HG03457 (cell line): ENCODE data around the gene AKAP6.

Experiments used
- ATAC-seq: cut with Tn5 transposase; IDR thresholded peaks from one replicate; pipeline ENCODE4 v1.9.1; 2021; ENCODE audit warnings: moderate number of reproducible peaks; ENCODE audit not compliant: unreplicated experiment

AKAP6 gene

DNA sequence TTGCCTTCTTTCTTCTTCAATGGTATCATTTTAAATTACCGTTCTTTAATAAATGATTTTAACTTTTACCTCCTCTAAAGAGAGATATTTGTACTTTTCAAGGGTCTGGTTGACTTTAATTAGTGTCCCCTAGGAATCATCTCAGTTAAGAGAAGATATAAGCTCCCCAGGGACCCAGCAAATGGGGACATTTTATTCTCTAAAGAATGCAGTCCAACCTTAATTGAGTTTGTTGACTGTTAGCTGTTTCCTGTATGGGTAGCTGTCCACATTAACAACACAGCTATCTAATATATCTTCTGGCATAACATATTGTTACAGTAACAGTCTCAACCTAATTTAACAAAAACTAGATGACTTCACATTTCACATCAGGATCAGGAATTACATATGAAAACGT lies 368.0 kb downstream of the AKAP6 start:
- no peak for ATAC-seq

DNA sequence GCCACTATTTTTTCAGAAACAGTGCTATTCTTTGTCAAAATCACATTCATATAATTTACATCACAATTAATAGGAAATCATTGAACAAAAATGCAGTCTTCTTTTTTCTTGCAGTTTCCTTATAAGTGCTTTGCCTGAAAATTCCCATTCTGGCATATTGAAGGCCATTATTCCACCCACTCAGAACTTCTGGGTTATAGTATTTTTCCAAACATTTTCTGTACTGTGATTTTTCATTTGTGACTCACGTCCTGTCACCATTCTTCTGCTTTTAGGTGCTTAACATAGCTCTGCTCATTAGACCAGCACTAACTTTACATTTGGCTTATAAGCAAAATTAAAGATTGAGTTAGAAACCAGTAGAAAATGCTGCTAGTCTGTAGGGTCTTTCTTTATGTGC lies 368.6 kb downstream of the AKAP6 start:
- ATAC-seq = no peak

DNA sequence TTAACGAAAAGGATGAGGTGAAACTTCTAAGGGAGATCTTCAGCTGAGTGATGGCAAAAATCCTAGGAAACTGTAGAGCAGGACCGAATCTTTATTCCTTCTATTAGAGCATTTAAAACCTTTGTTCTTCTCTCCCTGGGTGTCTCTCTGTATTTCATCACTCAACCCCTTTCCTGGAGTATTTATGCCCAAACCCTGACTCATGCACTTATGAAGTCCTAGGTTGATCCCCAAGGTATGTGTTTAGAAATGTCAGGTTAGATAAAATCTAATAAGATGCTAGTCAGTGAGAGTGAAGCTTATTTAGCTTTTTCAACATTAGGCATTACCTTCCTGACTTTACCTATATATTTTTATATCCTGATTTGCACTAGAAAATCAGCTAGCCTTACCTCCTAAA lies 369.7 kb downstream of the AKAP6 start:
- no peak for ATAC-seq

DNA sequence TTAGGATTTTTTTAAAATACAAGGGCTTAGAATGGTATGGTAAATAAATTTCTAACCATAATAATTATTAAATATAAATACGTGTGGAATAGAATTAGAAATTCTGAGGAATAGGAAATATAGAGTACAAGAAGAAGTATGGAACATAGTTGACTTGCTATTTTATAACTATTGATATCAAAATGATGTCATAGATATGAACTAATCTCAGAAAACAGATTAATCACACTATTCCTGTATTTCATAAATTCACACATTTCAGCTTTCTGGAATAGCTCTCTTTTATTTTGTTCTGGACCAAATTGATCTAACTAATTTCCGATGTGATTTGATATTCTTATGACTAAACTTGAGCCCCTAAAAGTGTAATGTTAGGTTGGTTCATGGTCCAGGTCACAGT lies 372.4 kb downstream of the AKAP6 start:
- no peak for ATAC-seq

DNA sequence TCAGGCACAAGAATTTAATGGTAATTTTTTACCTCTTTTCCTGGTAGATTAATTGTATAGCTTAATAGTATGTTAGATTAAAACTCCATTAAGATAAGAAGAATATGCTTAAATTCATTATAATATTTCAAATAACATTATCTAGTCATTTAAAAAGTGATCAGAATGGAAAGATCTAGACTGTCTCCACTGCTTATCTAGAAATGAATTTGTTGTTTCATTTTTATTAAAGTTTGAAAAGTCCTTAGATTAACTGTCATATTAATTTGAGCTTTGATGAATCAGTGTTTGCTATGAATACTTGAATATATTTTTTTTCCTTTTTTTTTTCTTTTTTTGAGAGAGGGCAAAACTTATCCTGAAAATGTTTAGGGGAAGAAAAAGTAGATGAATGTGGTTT lies 373.0 kb downstream of the AKAP6 start:
- ATAC-seq = no peak

DNA sequence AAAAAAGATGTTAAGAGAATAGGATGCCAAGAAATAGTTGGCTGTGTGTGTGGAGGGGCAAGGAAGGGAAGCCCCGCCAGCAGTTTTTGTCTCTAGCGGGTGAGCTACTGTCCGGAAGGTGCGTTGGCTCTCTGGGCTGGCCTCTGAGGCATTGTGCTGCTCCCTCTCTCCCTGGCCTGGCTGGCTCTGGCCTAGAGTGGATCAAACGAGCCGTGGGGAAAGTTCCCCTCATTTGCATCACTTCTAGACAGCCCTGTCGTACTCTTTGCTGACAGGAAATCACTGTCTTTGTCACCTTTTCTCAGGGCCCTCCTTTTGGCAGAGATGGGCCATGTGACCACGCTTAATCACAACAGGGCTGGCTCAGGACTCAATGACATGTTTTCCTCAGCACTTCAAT lies 373.5 kb downstream of the AKAP6 start:
- peak; percentile 93 for ATAC-seq

DNA sequence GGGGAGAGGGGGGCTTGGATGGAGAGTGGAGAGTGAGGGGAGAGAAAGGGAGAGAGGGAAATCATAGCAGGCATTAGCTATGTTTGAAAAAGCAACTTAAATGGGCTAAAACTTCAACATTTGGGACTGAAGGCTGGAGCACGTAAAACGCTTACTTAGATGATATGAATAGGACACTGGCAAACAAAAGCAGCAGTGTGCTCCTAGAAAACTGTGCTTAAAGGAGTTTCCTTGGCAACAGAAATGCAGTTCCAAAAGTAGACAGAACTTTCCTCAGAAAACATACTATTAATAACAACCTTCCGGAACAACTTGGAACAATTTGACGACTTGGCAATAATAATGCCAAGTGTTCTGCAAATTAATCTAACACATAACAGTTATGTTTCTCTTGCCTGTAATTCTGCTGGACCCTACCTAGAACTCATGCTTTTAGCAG lies 374.1 kb downstream of the AKAP6 start:
- no peak for ATAC-seq

DNA sequence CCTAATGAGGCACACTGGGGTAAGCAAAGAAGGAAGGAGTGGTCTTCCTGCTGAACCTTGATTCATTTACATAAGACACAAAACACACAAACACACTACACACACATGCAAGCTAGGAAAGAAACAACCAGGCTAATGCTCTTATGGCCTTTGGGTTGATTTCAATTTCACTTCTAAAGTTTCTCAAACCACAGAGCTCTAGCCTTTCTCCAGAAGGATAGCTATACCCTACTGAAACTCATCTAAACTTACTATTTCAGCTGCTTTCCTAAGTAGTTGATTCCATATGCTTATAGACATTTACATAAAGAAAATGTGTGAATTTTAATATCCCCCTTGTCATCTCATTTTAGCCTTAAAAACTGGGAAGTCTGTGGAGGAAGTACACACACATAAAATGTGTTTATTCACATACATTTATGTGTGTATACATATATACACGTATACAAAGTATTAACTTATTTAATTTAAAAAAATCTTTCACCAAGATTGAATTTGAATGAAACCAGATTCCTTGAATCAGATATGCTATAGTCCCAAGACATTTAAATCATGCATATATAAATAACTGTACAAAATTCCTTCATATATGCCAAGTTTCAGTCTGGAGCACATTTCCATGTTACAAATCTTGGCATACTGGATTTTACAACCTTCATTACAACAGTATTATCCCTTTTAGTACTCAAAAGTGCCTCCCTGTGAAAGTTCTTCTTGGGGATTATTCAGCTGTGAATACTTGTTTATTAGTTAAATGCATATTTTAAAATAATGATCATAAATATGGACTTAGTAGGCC lies 377.8 kb downstream of the AKAP6 start:
- ATAC-seq = no peak

DNA sequence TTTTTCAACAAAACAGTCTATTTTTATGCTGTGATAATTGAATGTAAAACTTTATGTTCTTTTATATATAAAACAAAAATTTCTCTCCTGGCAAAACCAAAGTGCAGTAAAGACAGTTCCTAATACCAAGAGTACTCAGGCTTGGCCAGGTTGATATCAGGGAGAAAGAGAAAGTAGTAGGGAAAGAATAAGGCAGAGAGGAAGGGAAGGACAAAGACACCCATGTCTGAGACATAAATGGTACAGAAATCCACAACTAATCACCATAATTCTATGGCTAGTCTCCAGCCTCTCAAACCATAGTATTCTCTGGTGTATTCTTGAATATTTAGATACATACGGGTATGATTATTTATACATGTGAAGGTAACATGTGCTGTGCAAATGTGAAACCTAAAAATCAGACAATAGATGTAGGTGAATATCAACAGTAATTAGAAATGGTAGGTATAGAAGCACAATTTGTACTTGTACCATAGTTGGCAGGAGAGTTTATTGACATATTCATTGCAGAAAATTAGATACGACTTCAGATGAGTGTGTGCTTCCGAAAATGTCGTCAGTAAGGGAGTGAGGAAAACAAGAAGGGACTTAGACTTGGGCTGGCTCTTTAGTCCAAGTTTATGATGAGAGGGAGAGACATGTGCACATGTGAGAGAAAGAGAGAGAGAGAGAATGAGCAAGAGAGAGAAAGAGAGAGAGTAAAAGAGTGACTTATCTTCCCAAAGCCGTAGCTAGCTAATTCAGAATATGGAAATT lies 378.8 kb downstream of the AKAP6 start:
- ATAC-seq = no peak

DNA sequence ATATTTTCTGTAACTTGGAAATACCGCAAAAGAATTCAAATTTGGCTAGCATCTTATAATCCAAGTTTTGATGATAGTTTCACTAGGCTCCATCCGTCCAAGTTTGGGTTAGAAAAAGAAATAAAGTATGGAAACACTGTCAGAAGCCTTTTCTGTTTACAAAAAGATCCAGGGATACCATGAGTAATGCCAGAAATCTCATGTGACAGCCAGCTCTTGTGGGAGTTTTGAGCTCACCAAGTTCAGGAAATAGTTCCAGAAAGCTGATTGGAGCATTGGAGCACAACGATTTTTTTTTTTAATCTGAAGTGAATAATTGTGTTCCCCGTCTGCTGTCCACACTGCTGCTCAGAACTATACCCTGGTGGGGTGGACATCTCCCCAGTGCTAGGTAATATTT lies 379.9 kb downstream of the AKAP6 start:
- ATAC-seq = no peak

DNA sequence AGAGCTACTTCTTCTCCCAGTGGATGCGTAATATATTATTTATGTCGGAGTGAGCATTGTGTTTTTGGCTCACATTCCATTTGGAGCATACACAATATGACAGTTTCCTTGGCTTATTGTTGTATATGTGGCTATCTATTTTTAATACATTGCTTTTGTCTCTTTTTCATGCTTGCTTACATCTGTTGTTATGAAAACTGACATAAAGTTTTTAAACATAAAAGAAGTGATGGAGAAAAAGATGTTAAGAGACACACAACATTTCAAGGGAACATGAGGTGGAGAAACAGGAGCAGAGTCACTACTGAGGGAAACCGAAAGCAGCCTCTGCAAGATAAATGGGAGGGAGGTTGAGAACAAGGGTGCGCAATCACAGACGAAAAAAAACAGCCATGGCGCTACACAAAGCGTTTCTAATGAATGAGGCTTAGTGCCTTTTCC lies 381.2 kb downstream of the AKAP6 start:
- no peak for ATAC-seq

DNA sequence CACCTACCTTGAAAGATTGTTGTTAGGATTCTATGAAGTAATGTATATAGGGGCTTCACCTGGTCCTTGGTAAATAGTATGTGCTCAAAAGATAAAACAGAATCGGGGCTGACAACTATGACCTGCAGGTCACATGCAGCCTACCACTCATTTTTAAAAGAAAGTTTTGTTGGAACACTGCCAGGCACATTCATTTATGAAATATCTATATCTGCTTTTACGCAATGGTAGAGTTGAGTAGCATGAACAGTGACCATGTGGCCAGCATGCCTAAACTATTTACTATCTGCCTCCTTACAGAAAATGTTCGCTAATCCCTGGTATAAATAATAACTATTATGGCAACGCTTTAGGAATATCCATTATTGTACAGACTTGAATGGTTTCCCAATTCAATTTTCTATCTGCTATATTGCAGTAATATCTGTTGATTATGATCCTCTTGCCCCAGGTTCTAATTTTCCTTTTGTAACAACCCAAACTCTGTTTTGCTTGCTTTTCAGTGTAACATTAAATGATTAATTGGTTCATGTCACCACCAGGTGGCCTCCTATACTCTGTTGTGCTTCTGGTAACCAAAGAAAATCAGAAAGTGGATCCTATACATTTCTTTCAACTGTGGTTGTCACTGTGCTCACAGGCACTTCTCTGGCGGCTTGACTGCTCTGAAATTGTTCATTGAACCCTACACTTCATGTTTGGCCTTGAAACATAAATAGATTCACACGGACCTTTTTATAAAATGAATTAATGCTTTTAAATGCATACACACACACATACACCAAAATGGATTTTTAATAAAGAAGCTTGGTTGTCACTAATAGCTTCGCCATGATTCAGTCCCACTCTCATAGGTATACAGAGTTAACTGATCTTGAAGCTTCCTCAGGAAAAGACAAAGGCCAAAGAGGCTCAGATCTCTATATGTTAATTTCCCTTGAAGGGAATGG lies 381.9 kb downstream of the AKAP6 start:
- no peak for ATAC-seq

DNA sequence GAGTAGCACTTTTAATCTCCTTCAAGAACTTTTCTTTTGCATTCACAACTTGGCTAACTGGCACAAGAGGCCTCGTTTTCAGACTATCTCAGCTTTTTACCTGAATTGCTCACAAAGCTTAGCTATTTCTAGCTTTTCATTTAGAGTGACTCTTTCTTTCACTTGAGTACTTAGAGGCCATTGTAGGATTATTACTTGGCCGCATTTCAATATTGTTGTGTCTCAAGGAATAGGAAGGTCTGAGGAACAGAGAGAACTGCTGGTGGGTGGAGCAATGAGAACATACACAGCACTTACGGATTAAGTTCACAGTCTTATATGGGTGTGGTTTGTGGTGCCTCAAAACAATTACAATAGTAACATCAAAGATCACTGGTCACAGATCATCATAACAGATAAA lies 384.8 kb downstream of the AKAP6 start:
- ATAC-seq = no peak

DNA sequence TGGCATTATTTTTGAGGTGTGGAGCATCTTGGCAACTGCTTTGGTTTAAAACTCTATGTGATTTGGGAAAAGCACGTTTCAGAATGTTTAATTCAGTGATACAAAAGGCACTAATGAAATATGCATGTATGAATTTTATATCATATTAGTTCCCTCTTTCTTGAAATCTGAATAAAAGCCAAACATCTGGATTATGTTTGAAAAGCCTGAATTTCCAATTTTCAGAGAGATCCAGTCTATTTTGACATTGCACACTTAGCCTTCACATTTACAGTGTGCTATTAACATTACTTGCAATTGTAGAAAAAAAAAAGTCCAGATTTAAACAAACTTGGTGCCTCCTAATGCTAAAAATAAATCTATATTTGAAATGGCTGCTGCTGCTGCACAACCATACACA lies 390.5 kb downstream of the AKAP6 start:
- ATAC-seq = no peak

DNA sequence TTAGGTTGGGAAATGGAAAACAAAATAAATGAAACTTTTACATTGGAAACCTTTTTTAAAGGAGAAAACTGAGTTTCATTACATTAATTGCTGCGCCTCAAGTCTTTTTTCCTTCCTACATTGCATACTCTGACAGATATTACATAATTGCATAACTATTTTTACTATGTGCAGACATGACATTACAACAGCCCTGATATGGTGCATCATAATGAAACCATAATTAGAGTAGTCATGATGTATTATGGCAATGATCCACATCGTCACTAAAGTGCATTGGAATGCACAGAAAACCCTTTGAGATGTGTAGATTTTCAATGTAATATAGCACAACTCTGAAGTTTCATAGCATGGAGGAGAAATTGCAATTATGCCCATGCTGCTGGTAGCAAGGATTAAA lies 391.8 kb downstream of the AKAP6 start:
- ATAC-seq = no peak

DNA sequence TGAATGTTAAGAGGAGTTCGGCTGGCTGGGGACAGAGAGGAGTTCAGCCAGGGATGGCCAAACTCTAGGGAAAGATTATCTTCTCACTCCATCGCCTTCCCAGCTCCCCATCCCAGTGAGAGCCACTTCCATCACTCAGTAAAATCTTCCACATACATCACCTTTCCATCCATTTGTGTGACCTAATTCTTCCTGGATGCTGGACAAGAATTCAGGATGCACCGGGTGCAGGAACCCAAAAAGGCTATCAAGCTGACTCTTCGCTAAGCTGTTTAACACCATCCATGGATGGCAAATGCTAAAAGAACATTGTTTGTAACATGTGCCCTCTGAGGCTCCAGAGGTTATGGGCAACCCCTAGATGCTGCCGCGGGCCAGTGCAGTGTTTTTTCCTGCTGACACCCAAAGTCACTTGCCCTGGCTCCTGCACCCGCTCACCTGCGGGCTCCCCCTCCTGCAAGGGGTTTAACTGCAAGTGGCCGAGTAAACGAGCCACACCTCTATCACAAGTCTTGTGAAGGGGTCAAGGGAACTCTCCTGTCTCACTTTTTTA lies 393.6 kb downstream of the AKAP6 start:
- no peak for ATAC-seq

DNA sequence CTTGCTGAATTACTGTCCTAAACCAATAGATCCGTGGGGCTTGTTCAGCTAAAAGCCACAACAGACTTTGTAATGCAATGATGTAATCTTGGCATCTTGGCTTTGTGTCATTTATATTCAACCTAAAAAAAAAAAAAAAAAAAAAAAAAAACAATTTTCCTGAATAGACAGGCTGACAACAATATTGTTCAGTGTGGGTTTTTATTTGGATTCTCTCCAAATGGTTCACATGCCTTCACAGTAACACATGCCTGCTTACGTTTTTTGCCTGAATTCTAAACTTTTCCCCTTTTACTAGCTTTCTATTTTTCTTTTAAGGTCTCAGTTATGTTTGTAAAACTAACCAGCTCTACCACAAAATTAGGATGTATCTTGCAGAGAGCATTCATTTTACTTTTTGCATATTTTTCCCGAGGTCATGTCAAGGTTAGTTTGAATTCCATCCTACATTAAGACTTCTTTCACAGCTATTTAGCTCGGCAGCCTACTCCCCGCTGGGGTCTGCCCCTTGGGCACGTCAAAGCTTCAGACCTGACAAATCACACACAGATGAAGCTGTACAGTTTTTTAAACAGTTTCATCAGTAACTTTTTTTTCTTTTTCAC lies 395.9 kb downstream of the AKAP6 start:
- no peak for ATAC-seq

DNA sequence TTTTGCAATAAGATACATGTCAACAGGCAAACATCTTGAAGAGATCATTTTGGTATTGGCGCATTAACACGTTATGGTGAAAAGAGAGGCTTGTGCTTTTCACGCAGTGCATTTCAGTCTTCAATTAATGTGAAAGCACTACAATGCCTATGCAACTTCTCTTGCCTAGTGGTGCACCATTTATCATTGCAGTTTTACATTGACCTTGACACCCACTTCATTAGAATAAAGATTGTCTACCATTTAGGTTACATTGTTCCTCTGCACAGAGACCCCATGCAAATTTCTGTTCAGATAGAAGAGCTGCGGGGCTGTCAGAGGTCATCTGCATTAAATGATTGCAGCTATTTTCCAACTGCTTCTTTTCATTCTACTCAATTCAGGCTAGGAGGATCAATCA lies 397.4 kb downstream of the AKAP6 start:
- no peak for ATAC-seq

DNA sequence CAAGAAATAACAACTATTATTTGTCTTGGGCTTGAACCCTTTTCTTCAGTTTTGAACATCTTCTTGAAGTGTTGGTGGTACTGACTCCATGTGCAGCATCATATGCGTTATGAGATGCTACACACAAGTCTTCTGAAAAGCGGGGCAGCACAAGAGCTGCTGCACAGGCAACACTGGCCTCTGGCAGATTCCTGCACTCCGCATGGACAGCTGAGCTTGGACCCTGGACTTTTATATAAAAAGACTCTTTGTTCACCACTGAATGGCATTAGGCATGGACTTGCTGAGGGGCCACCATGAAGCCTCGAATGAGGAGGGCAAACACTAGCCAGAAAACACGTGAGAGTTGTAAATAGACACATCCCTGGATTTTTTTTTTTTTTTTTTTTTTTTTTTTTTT lies 398.7 kb downstream of the AKAP6 start:
- ATAC-seq = no peak

DNA sequence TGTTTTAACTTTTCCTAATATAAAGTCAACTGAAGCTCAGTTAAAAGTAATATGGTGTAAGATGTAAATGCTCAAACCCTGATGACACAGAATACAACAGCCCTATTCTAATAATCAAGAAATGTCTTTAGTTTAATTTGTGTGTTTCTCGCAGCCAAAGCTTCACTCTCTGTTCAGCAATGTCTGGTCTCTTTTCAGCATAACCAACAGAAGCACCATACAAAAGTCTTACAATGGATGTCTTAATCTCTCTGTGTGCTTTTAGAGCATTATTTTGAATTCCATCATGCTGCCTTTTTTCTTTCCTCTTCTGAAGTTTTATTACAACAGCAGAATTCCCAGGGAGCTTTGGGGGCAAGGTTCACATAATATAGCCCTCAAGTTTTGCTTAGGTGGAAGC lies 399.4 kb downstream of the AKAP6 start:
- no peak for ATAC-seq

DNA sequence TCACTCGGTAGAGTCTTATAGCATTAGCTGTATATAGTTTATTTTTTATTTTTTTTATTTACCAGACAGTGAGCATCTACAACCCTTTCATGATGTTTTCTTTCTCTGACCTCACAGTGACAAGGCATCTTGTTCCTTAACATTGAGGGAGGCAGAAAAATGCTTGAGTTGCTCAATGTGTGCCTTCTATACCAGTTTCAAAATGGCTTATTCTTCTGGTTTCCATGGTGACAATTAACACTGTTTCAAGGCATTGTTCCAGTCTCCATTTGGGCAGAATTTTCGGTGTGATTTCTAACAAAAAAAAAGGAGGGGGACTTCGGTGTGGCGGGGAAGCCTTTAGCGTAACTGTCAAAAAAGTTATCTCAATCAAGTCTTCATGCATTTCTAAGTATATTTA lies 399.9 kb downstream of the AKAP6 start:
- no peak for ATAC-seq
